H1 (cell line): Measurements from ENCODE around the gene C19orf85. TPM values are rescaled to one million over a fixed set of nuclear protein-coding genes. Genes with fewer than 3 reads are reported as not detected.

Experiments
- CEBPB ChIP-seq: IDR thresholded peaks from 2 replicates; pipeline ENCODE4 v1.6.1; 2012; ENCODE audit warnings: low read depth, low read length
- CHD7 ChIP-seq: fragments of 300-600 bp; sonication (generic); IDR thresholded peaks from 2 replicates; pipeline ENCODE4 v1.7.1; 2012; ENCODE audit warnings: low read length, moderate library complexity, mild to moderate bottlenecking, inconsistent platforms; ENCODE audit not compliant: insufficient replicate concordance
- EGR1 ChIP-seq: IDR thresholded peaks from 2 replicates; pipeline ENCODE4 v1.6.1; 2011; ENCODE audit warnings: low read depth, low read length, borderline replicate concordance
- EZH2 ChIP-seq: fragments of 200-600 bp; sonication (generic); IDR thresholded peaks from 2 replicates; pipeline ENCODE4 v1.7.1; 2012; ENCODE audit warnings: low read depth, mild to moderate bottlenecking, moderate library complexity, low read length, inconsistent platforms; ENCODE audit not compliant: severe bottlenecking
- KDM4A ChIP-seq: IDR thresholded peaks from one replicate; pipeline ENCODE4 v1.7.1; 2012; ENCODE audit warnings: low read depth, mild to moderate bottlenecking, moderate library complexity, low read length, inconsistent platforms; ENCODE audit not compliant: severe bottlenecking
- NANOG ChIP-seq: IDR thresholded peaks from 2 replicates; pipeline ENCODE4 v1.6.1; 2011; ENCODE audit warnings: low read length, low read depth, mild to moderate bottlenecking, inconsistent platforms; ENCODE audit not compliant: insufficient read depth, poor library complexity, severe bottlenecking
- POLR2AphosphoS5 ChIP-seq: IDR thresholded peaks from 2 replicates; pipeline ENCODE4 v1.6.1; 2011; ENCODE audit warnings: low read depth, low read length
- POU5F1 ChIP-seq: IDR thresholded peaks from 2 replicates; pipeline ENCODE4 v1.6.1; 2011; ENCODE audit warnings: low read depth, mild to moderate bottlenecking, low read length, moderate library complexity
- SUZ12 ChIP-seq: fragments of 200-600 bp; sonication (generic); IDR thresholded peaks from 2 replicates; pipeline ENCODE4 v1.6.1; 2012; ENCODE audit warnings: mild to moderate bottlenecking, inconsistent platforms, low read length, moderate library complexity, mixed read lengths
- TBP ChIP-seq: IDR thresholded peaks from 2 replicates; pipeline ENCODE4 v1.6.1; 2011; ENCODE audit warnings: low read depth, low read length, improper control_type of control experiment
- polyA plus RNA-seq, 7 experiments: library from polyadenylated mRNA; depleted of rRNA in 3 of 7; stranded (reverse) in 5 of 7; unstranded in 2 of 7; fragments of >200 nt in 5 of 7; fragments of 200-250 nt in 2 of 7; gene quantifications; 1 replicate in 5 of 7; 2 replicates in 1 of 7; 4 replicates in 1 of 7; pipeline versions ENCODE4 v1.2.1 to v1.2.3, GENCODE V29; 2011 to 2013; ENCODE audit warnings: missing spikeins in 2 of 7, mixed read lengths in 2 of 7
- total RNA-seq: library from RNA; stranded (reverse); fragmentation: NEBNext Ultra II Directional; extraction: Animal tissue kit (Norgen Biotek cat#: 25700); gene quantifications from 2 replicates; pipeline ENCODE4 v1.2.1, GENCODE V29; 2021

Gene C19orf85
- total and polyA plus RNA-seq, 2 of the 8 experiments (the other 6 are each of a cell fraction or from before 2014, with no cell fraction given), result 2.2 to 3.2 TPM

GRCh38 chr19:55484593-55485438 lies 20.3 kb upstream of the C19orf85 start, which contains the start of gene NAT14 (continued):
- no peak for TF ChIP-seq SUZ12
- no peak for TF ChIP-seq POU5F1
- TF ChIP-seq KDM4A, result peak; percentile 42
- TF ChIP-seq NANOG, result no peak
- no peak for TF ChIP-seq EZH2
- peak; percentile 17; the same call in 1 of the 2 replicates for TF ChIP-seq EGR1
- 0 out of 2 replicates have a peak, but pooled peaks have one; percentile 22 for TF ChIP-seq CEBPB
- peak; percentile 33 for TF ChIP-seq TBP
- peak; percentile 44 for TF ChIP-seq POLR2AphosphoS5
- no peak for TF ChIP-seq CHD7
- TF ChIP-seq, all 59 proteins: peak for 14
